Mammary epithelial cell (primary cell): ENCODE data around the gene ATXN10.

Experiments
- EZH2 ChIP-seq: IDR thresholded peaks from 2 replicates; pipeline ENCODE4 v1.6.1; 2012; ENCODE audit warnings: low read length, inconsistent platforms, borderline replicate concordance
- TF ChIP-seq, protein P1 (sequence below), 2 donors: IDR thresholded peaks in 1 of 2; conservative IDR thresholded peaks in 1 of 2; 2 replicates each; pipeline ENCODE4 v1.5.1; 2011 to 2012; ENCODE audit warnings: inconsistent platforms in 2 of 2, low read length in 2 of 2, mild to moderate bottlenecking in 2 of 2, control low read depth in 1 of 2, low read depth in 1 of 2; ENCODE audit not compliant: insufficient read depth in 1 of 2; ENCODE audit errors: extremely low read depth in 1 of 2

DNA sequence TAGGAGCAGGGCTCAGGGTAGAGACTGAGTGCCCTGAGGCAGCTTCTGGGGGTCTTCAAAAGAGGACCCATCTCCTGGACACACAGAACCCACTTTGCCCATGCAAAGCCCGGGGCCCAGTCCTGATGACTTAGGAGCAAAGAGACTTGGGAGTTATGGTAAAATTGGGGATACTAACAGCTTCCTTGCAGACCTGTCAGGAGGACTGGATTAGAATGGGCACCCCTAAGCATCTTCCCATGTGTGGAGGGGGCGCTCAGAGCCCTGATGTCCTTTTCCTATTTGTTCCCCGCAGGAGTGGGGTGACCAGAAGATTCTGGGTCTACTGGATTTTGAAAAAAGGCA lies 205.4 kb downstream of the ATXN10 start:
- no peak for TF ChIP-seq EZH2
- TF ChIP-seq, protein P1, sequence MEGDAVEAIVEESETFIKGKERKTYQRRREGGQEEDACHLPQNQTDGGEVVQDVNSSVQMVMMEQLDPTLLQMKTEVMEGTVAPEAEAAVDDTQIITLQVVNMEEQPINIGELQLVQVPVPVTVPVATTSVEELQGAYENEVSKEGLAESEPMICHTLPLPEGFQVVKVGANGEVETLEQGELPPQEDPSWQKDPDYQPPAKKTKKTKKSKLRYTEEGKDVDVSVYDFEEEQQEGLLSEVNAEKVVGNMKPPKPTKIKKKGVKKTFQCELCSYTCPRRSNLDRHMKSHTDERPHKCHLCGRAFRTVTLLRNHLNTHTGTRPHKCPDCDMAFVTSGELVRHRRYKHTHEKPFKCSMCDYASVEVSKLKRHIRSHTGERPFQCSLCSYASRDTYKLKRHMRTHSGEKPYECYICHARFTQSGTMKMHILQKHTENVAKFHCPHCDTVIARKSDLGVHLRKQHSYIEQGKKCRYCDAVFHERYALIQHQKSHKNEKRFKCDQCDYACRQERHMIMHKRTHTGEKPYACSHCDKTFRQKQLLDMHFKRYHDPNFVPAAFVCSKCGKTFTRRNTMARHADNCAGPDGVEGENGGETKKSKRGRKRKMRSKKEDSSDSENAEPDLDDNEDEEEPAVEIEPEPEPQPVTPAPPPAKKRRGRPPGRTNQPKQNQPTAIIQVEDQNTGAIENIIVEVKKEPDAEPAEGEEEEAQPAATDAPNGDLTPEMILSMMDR (conservative IDR thresholded peaks at IDR 0.05 in 1 of 2, IDR thresholded peaks at IDR 0.05 in 1 of 2; ENCODE audit: extremely low read depth in 1 of 2, insufficient read depth in 1 of 2, low read depth in 1 of 2, low read length in 2 of 2) = no peak
